ENCODE data around the gene TAOK3.

- TF ChIP-seq CTCF (IDR thresholded peaks at IDR 0.05; ENCODE audit: insufficient read depth, low read length, poor library complexity, severe bottlenecking): no peak
- TF ChIP-seq EZH2phosphoT487 (conservative IDR thresholded peaks at IDR 0.05; ENCODE audit: low read length): no peak
Measured at GRCh38 chr12:118189741-118190191, 182.9 kb downstream of the TAOK3 start.

All from SU-DHL-6 (cell line).